A673 (cell line): ENCODE measurements around the gene EIF2AK3. TPM values are rescaled to one million over a fixed set of nuclear protein-coding genes. Genes with fewer than 3 reads are reported as not detected.

Experiments used
- BruUV-seq: library from RNA; stranded (reverse); fragments of 400-500 nt; replicated peaks from 2 replicates; lab custom pipeline; 2021; lab: Mats Ljungman, UMichigan
- CTCF ChIA-PET: fragments of 300-600 bp; sonication (Branson Sonifier 250); formaldehyde crosslinking; loops from one replicate; lab custom pipeline; 2022; ENCODE audit warnings: antibody characterized with exemption; lab: Charles Lee
- POLR2A ChIA-PET: fragments of 300-600 bp; sonication (Branson Sonifier 250); formaldehyde crosslinking; loops from one replicate; lab custom pipeline; 2022; ENCODE audit warnings: antibody characterized with exemption; ENCODE audit not compliant: low non-redundant PET; lab: Charles Lee
- DNase-seq: peaks from one replicate; pipeline ENCODE4 v3.0.0-alpha.2; 2015; ENCODE audit warnings: low spot score
- H3K27ac ChIP-seq: fragments of 200-600 bp; sonication (generic); 2 replicates; pipeline ENCODE4 v1.5.1; 2016; ENCODE audit warnings: mixed run types, low read depth, mild to moderate bottlenecking, mixed read lengths, antibody characterized with exemption, low read length; ENCODE audit not compliant: poor library complexity, severe bottlenecking
- H3K27me3 ChIP-seq: fragments of 200-600 bp; sonication (generic); replicated peaks from 2 replicates; pipeline ENCODE4 v1.6.1; 2017; ENCODE audit warnings: mixed run types, low read depth, mild to moderate bottlenecking, mixed read lengths, antibody characterized with exemption, low read length; ENCODE audit not compliant: insufficient read depth, poor library complexity
- H3K36me3 ChIP-seq: fragments of 200-600 bp; sonication (generic); 2 replicates; pipeline ENCODE4 v1.6.1; 2016; ENCODE audit warnings: mixed run types, mild to moderate bottlenecking, mixed read lengths, antibody characterized with exemption, low read length; ENCODE audit not compliant: insufficient read depth, poor library complexity, severe bottlenecking
- H3K4me1 ChIP-seq: fragments of 200-600 bp; sonication (generic); 2 replicates; pipeline ENCODE4 v1.6.1; 2017; ENCODE audit warnings: mixed run types, mild to moderate bottlenecking, mixed read lengths, antibody characterized with exemption, low read length; ENCODE audit not compliant: insufficient read depth, poor library complexity, severe bottlenecking
- H3K4me3 ChIP-seq: fragments of 200-600 bp; sonication (generic); 2 replicates; pipeline ENCODE4 v1.5.1; 2016; ENCODE audit warnings: low read depth, mixed run types, mild to moderate bottlenecking, mixed read lengths, low read length; ENCODE audit not compliant: poor library complexity, severe bottlenecking
- H3K9me3 ChIP-seq: fragments of 200-600 bp; sonication (generic); 2 replicates; pipeline ENCODE4 v1.6.1; 2016; ENCODE audit warnings: mixed run types, low read depth, mild to moderate bottlenecking, mixed read lengths, antibody characterized with exemption, low read length; ENCODE audit not compliant: poor library complexity, severe bottlenecking
- CTCF ChIP-seq: fragments of 300-800, 200-600 bp; sonication (generic); conservative IDR thresholded peaks from 2 replicates; pipeline ENCODE4 v1.5.1; 2017; ENCODE audit warnings: low read depth, mild to moderate bottlenecking, antibody characterized with exemption, low read length, moderate library complexity, mixed read lengths
- EZH2 ChIP-seq: fragments of 200-600 bp; sonication (generic); IDR thresholded peaks from 2 replicates; pipeline ENCODE4 v1.6.1; 2017; ENCODE audit warnings: borderline replicate concordance, low read depth, mild to moderate bottlenecking, mixed read lengths, antibody characterized with exemption, low read length; ENCODE audit not compliant: poor library complexity, severe bottlenecking
- intact Hi-C: fragments of 100-400 bp; cut with micrococcal nuclease; formaldehyde crosslinking; loops from one replicate; pipeline ENCODE4 v1.10.0; 2022; ENCODE audit not compliant: unreplicated experiment
- total RNA-seq: library from RNA; stranded (reverse); gene quantifications from 2 replicates; pipeline ENCODE4 v1.2.3, GENCODE V29; 2021

The EIF2AK3 gene
- total RNA-seq, 1 experiment from 2014 or later = 5.1 TPM

DNA sequence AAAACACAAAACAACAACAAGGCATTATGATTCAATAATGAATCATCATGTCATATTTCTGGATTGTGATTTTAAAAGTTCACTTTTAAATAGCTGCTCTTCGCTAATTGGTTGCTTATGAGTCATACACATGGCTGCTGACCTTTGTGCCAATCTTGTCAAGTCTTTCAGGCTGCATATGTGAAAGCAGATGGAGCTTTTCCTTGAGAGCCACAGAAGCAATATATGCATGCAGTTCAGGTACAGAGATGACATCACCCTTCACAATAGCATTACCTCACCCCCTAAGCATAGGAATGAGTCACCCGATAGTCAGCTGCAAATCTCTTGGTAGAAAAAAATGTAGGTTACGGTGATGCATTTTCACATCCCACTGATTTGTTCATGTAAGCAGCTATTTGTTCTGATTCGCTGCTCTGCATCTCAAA lies 27.2 kb downstream of the EIF2AK3 start:
- DNase-seq = peak; percentile 73
- TF ChIP-seq CTCF (no peak), EZH2 (no peak)
- Histone ChIP-seq H3K27me3 (no peaks in the 10 kb centered on the region), H3K36me3 (no peaks in the 10 kb centered on the region), H3K4me1 (peaks cover 27% of the 10 kb centered on the region), H3K27ac (no peak overlapping the region), H3K9me3 (no peaks in the 10 kb centered on the region), H3K4me3 (no peak overlapping the region)
- no TSS peak for BruUV-seq
- intact Hi-C loops = no loop called here
- CTCF ChIA-PET = no interaction called here
- POLR2A ChIA-PET = no interaction called here

GRCh38 chr2:88599527-88599926 lies 27.7 kb downstream of the EIF2AK3 start:
- no peak overlapping the region for H3K27ac ChIP-seq

DNA sequence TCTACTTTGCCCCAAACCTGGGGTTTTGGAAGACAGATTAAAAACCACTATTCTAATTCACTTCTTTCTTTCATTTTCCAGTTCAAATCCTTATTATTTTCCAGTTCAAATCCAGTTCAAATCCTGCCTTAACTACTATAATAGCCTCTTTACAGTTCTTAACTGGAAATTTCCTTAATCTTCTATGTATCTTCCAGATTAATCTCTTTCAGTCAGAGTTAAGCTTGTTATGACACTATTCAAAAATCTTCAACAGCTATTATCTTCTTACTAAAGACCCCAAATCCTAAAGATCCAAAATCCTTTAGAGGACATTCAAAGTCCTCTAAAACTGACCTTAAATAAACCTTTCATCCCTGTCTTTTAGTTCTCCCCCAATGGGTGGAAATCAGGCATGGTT lies 30.1 kb downstream of the EIF2AK3 start:
- Histone ChIP-seq H3K4me1 (peaks cover 27% of the 10 kb centered on the region), H3K9me3 (no peaks in the 10 kb centered on the region), H3K27me3 (no peaks in the 10 kb centered on the region), H3K4me3 (no peak overlapping the region), H3K27ac (no peak overlapping the region), H3K36me3 (no peaks in the 10 kb centered on the region)
- intact Hi-C loops = loop anchor here (2.0 kb wide), 1 partner anchor 30 kb away; the partner anchor contains the start of gene EIF2AK3
- ChIA-PET CTCF (no interaction called here), POLR2A (no interaction called here)
- BruUV-seq = no TSS peak
- TF ChIP-seq EZH2 = no peak
- TF ChIP-seq CTCF = no peak
- peak; percentile 24 for DNase-seq

More at GRCh38 chr2:88599527-88599926, 27.7 kb downstream of the EIF2AK3 start:
- Histone ChIP-seq H3K36me3 (no peaks in the 10 kb centered on the region), H3K4me1 (peaks cover 27% of the 10 kb centered on the region), H3K9me3 (no peaks in the 10 kb centered on the region), H3K4me3 (no peak overlapping the region), H3K27me3 (no peaks in the 10 kb centered on the region)
- POLR2A ChIA-PET = no interaction called here
- no TSS peak for BruUV-seq
- intact Hi-C loops = no loop called here
- TF ChIP-seq EZH2 = no peak
- no peak for TF ChIP-seq CTCF
- peak; percentile 25 for DNase-seq
- CTCF ChIA-PET = no interaction called here
